H1 (cell line): ENCODE measurements around the gene SLC39A2. TPM values are rescaled to one million over a fixed set of nuclear protein-coding genes. Genes with fewer than 3 reads are reported as not detected.

ENCODE experiments used
- CTCF ChIA-PET: fragments of 300-600 bp; sonication (Branson Sonifier 250); formaldehyde crosslinking; loops from one replicate; lab custom pipeline; 2021; ENCODE audit not compliant: partially characterized antibody; lab: Charles Lee
- POLR2A ChIA-PET: fragments of 300-600 bp; sonication (Branson Sonifier 250); formaldehyde crosslinking; loops from one replicate; lab custom pipeline; 2021; ENCODE audit warnings: inconsistent platforms; ENCODE audit not compliant: partially characterized antibody; lab: Charles Lee
- DNase-seq, 2 experiments: peaks; one replicate each; pipeline versions ENCODE4 v3.0.0 to v3.0.0-alpha.2; 2010 to 2022; ENCODE audit warnings: low spot score in 2 of 2, low read depth in 1 of 2, mixed read lengths in 1 of 2
- FAIRE-seq: peaks from 2 replicates; lab custom pipeline; 2011; peaks lifted over from hg19 to GRCh38; lab: Jason Lieb, UNC
- H2AFZ ChIP-seq: 2 replicates; pipeline ENCODE4 v1.8.1; 2012; ENCODE audit warnings: low read length, inconsistent platforms
- H2AK5ac ChIP-seq: 2 replicates; pipeline ENCODE4 v1.6.1; 2013; ENCODE audit warnings: low read depth, low read length
- H2BK120ac ChIP-seq: replicated peaks from 2 replicates; pipeline ENCODE3; 2013; ENCODE audit warnings: low read depth, low read length, inconsistent platforms
- H2BK12ac ChIP-seq: 2 replicates; pipeline ENCODE4 v1.6.1; 2013; ENCODE audit warnings: low read depth, low read length
- H2BK15ac ChIP-seq: 2 replicates; pipeline ENCODE4 v1.6.1; 2013; ENCODE audit warnings: low read length
- H2BK20ac ChIP-seq: 2 replicates; pipeline ENCODE4 v1.6.1; 2013; ENCODE audit warnings: low read length
- H2BK5ac ChIP-seq: 2 replicates; pipeline ENCODE4 v1.6.1; 2013; ENCODE audit warnings: low read depth, low read length
- H3K14ac ChIP-seq: 2 replicates; pipeline ENCODE4 v1.6.1; 2013; ENCODE audit warnings: inconsistent platforms; ENCODE audit not compliant: insufficient read length
- H3K18ac ChIP-seq: 2 replicates; pipeline ENCODE4 v1.6.1; 2013; ENCODE audit warnings: low read length; ENCODE audit errors: extremely low read depth
- H3K23ac ChIP-seq: 2 replicates; pipeline ENCODE4 v1.6.1; 2013; ENCODE audit warnings: inconsistent platforms; ENCODE audit not compliant: insufficient read length
- H3K23me2 ChIP-seq: 2 replicates; pipeline ENCODE4 v1.6.1; 2013; ENCODE audit warnings: low read depth, low read length
- H3K27ac ChIP-seq: 2 replicates; pipeline ENCODE4 v1.6.1; 2011; ENCODE audit warnings: low read depth, low read length, inconsistent platforms
- H3K27me3 ChIP-seq, 4 experiments: replicated peaks in 1 of 4; 1 replicate in 1 of 4; 2 replicates in 3 of 4; pipeline versions ENCODE4 v1.6.1 to v1.8.1; 2011 to 2013; ENCODE audit warnings: low read length in 3 of 4, mild to moderate bottlenecking in 3 of 4, inconsistent platforms in 2 of 4, mixed read lengths in 2 of 4, moderate library complexity in 1 of 4; ENCODE audit not compliant: control insufficient read depth in 3 of 4, insufficient read depth in 3 of 4; ENCODE audit errors: extremely low read depth in 1 of 4
- H3K36me3 ChIP-seq, 4 experiments: 2 replicates each; pipeline versions ENCODE4 v1.6.1 to v1.8.1; 2011 to 2013; ENCODE audit warnings: mild to moderate bottlenecking in 4 of 4, low read length in 3 of 4, moderate library complexity in 2 of 4, control low read depth in 1 of 4, inconsistent platforms in 1 of 4; ENCODE audit not compliant: insufficient read depth in 4 of 4, control insufficient read depth in 2 of 4
- H3K4ac ChIP-seq: replicated peaks from 2 replicates; pipeline ENCODE3; 2013; ENCODE audit warnings: low read length, low read depth, mixed read lengths, inconsistent platforms; ENCODE audit not compliant: insufficient read length
- H3K4me1 ChIP-seq, 4 experiments: replicated peaks in 1 of 4; 1 replicate in 1 of 4; 2 replicates in 3 of 4; pipeline versions ENCODE4 v1.6.1 to v1.8.1; 2011 to 2013; ENCODE audit warnings: low read length in 3 of 4, inconsistent platforms in 2 of 4, mixed read lengths in 1 of 4; ENCODE audit not compliant: insufficient read depth in 4 of 4, control insufficient read depth in 3 of 4
- H3K4me2 ChIP-seq, 2 experiments: 2 replicates each; pipeline versions ENCODE4 v1.6.1 to v1.8.1; 2011 to 2013; ENCODE audit warnings: low read depth in 2 of 2, low read length in 2 of 2, control low read depth in 1 of 2, inconsistent platforms in 1 of 2, mild to moderate bottlenecking in 1 of 2; ENCODE audit not compliant: insufficient read depth in 1 of 2
- H3K4me3 ChIP-seq, 4 experiments: fragments of 200-600, 300-600 bp in 1 of 4; sonication (generic), shearing (Covaris generic), sonication (Bioruptor Twin) in 1 of 4; 2 replicates each; pipeline versions ENCODE4 v1.5.1 to v1.8.1; 2011 to 2016; ENCODE audit warnings: low read length in 4 of 4, low read depth in 3 of 4, control low read depth in 2 of 4, inconsistent platforms in 2 of 4, mild to moderate bottlenecking in 2 of 4, mixed read lengths in 1 of 4, moderate library complexity in 1 of 4; ENCODE audit not compliant: insufficient read depth in 2 of 4; ENCODE audit errors: extremely low read depth in 1 of 4
- H3K56ac ChIP-seq: replicated peaks from 2 replicates; pipeline ENCODE3; 2013; ENCODE audit warnings: low read depth, mild to moderate bottlenecking, mixed read lengths, low read length, inconsistent platforms; ENCODE audit not compliant: insufficient read length
- H3K79me1 ChIP-seq: 2 replicates; pipeline ENCODE4 v1.6.1; 2013; ENCODE audit warnings: low read depth, low read length, control low read depth
- H3K79me2 ChIP-seq, 2 experiments: 2 replicates each; pipeline versions ENCODE4 v1.6.1 to v1.8.1; 2012 to 2013; ENCODE audit warnings: low read length in 2 of 2, mild to moderate bottlenecking in 2 of 2, inconsistent platforms in 1 of 2; ENCODE audit not compliant: insufficient read depth in 2 of 2, control insufficient read depth in 1 of 2
- H3K9ac ChIP-seq, 4 experiments: replicated peaks in 1 of 4; 1 replicate in 1 of 4; 2 replicates in 3 of 4; pipeline versions ENCODE4 v1.6.1 to v1.8.1; 2011 to 2013; ENCODE audit warnings: low read depth in 3 of 4, low read length in 3 of 4, control low read depth in 2 of 4, mild to moderate bottlenecking in 2 of 4, moderate library complexity in 2 of 4, inconsistent platforms in 1 of 4; ENCODE audit errors: extremely low read depth in 1 of 4
- H3K9me3 ChIP-seq, 2 experiments: 2 replicates each; pipeline versions ENCODE4 v1.6.1 to v1.8.1; 2012 to 2013; ENCODE audit warnings: mild to moderate bottlenecking in 2 of 2, moderate library complexity in 2 of 2, control low read depth in 1 of 2, inconsistent platforms in 1 of 2, low read depth in 1 of 2, low read length in 1 of 2, mixed read lengths in 1 of 2; ENCODE audit not compliant: insufficient read depth in 2 of 2
- H4K20me1 ChIP-seq, 2 experiments: replicated peaks in 1 of 2; 2 replicates each; pipeline versions ENCODE3 to v1.8.1; 2011 to 2013; ENCODE audit warnings: inconsistent platforms in 2 of 2, low read length in 2 of 2, mild to moderate bottlenecking in 1 of 2; ENCODE audit not compliant: insufficient read depth in 2 of 2, control insufficient read depth in 1 of 2
- H4K5ac ChIP-seq: 2 replicates; pipeline ENCODE4 v1.6.1; 2013; ENCODE audit warnings: low read length, low read depth, mixed read lengths, inconsistent platforms; ENCODE audit not compliant: insufficient read length
- H4K8ac ChIP-seq: 2 replicates; pipeline ENCODE4 v1.8.0; 2013; ENCODE audit warnings: mild to moderate bottlenecking, moderate library complexity, low read length, inconsistent platforms; ENCODE audit not compliant: insufficient read depth; ENCODE audit errors: extremely low read depth
- H4K91ac ChIP-seq: replicated peaks from 2 replicates; pipeline ENCODE3; 2013; ENCODE audit warnings: low read length, mixed read lengths, inconsistent platforms; ENCODE audit not compliant: insufficient read length
- CHD1 ChIP-seq: IDR thresholded peaks from 2 replicates; pipeline ENCODE4 v1.6.1; 2012; ENCODE audit warnings: low read depth, low read length, improper control_type of control experiment
- CREB1 ChIP-seq: IDR thresholded peaks from 2 replicates; pipeline ENCODE4 v1.6.1; 2012; ENCODE audit warnings: inconsistent platforms
- EP300 ChIP-seq, 2 experiments: IDR thresholded peaks; 1 replicate in 1 of 2; 2 replicates in 1 of 2; pipeline ENCODE4 v1.6.1; 2011 to 2012; ENCODE audit warnings: low read depth in 2 of 2, low read length in 2 of 2, mild to moderate bottlenecking in 2 of 2, borderline replicate concordance in 1 of 2, inconsistent platforms in 1 of 2, moderate library complexity in 1 of 2
- FOSL1 ChIP-seq: IDR thresholded peaks from 2 replicates; pipeline ENCODE4 v1.6.1; 2011; ENCODE audit warnings: mild to moderate bottlenecking, low read depth, low read length, moderate library complexity; ENCODE audit not compliant: insufficient read depth
- JUN ChIP-seq: IDR thresholded peaks from 2 replicates; pipeline ENCODE4 v1.6.1; 2011; ENCODE audit warnings: low read depth, mild to moderate bottlenecking, improper control_type of control experiment, low read length
- KDM1A ChIP-seq: fragments of 200-600, 300-600 bp; sonication (generic); IDR thresholded peaks from 2 replicates; pipeline ENCODE4 v1.7.1; 2016; ENCODE audit warnings: mild to moderate bottlenecking, low read length, borderline replicate concordance
- MAFK ChIP-seq: IDR thresholded peaks from 2 replicates; pipeline ENCODE4 v1.6.1; 2012; ENCODE audit warnings: low read depth, mild to moderate bottlenecking, improper control_type of control experiment, low read length
- PHF8 ChIP-seq: fragments of 200-600 bp; sonication (generic); conservative IDR thresholded peaks from 2 replicates; pipeline ENCODE4 v1.7.1; 2012; ENCODE audit warnings: low read depth, mild to moderate bottlenecking, inconsistent platforms, low read length, moderate library complexity
- POU5F1 ChIP-seq: IDR thresholded peaks from 2 replicates; pipeline ENCODE4 v1.6.1; 2011; ENCODE audit warnings: low read depth, mild to moderate bottlenecking, low read length, moderate library complexity
- RAD21 ChIP-seq, 2 experiments: IDR thresholded peaks in 1 of 2; conservative IDR thresholded peaks in 1 of 2; 2 replicates each; pipeline ENCODE4 v1.6.1; 2011; ENCODE audit warnings: low read depth in 2 of 2, low read length in 2 of 2, improper control_type of control experiment in 1 of 2, inconsistent platforms in 1 of 2, mild to moderate bottlenecking in 1 of 2, moderate library complexity in 1 of 2
- RBBP5 ChIP-seq: IDR thresholded peaks from 2 replicates; pipeline ENCODE4 v1.7.1; 2012; ENCODE audit warnings: low read depth, mild to moderate bottlenecking, inconsistent platforms, low read length, moderate library complexity, borderline replicate concordance
- SAP30 ChIP-seq: fragments of 300-600 bp; sonication (generic); IDR thresholded peaks from 2 replicates; pipeline ENCODE4 v1.7.1; 2012; ENCODE audit warnings: low read length, moderate library complexity, mild to moderate bottlenecking, inconsistent platforms; ENCODE audit not compliant: insufficient read depth, insufficient replicate concordance
- SIX5 ChIP-seq: IDR thresholded peaks from 2 replicates; pipeline ENCODE4 v1.6.1; 2011; ENCODE audit warnings: mild to moderate bottlenecking, low read depth, low read length
- SP1 ChIP-seq: IDR thresholded peaks from 2 replicates; pipeline ENCODE4 v1.6.1; 2011; ENCODE audit warnings: low read depth, low read length
- WGBS, 2 experiments: shearing (Covaris generic) in 1 of 2; methylation state at CpG; one replicate each; pipeline versions ENCODE4 v1.1.6 to v1.1.7; 2013 to 2015; ENCODE audit warnings: low lambda C conversion rate in 2 of 2, mixed read lengths in 2 of 2, inconsistent platforms in 1 of 2, low coverage in 1 of 2, missing lambda C conversion rate in 1 of 2; ENCODE audit not compliant: insufficient replicate concordance in 2 of 2, insufficient coverage in 1 of 2, insufficient read length in 1 of 2; ENCODE audit errors: extremely low coverage in 1 of 2, missing lambda C conversion rate in 1 of 2; 5-methylcytosine and 5-hydroxymethylcytosine counted together
- polyA plus RNA-seq, 7 experiments: library from polyadenylated mRNA; depleted of rRNA in 3 of 7; stranded (reverse) in 5 of 7; unstranded in 2 of 7; fragments of >200 nt in 5 of 7; fragments of 200-250 nt in 2 of 7; gene quantifications; 1 replicate in 5 of 7; 2 replicates in 1 of 7; 4 replicates in 1 of 7; pipeline versions ENCODE4 v1.2.1 to v1.2.3, GENCODE V29; 2011 to 2013; ENCODE audit warnings: missing spikeins in 2 of 7, mixed read lengths in 2 of 7
- total RNA-seq: library from RNA; stranded (reverse); fragmentation: NEBNext Ultra II Directional; extraction: Animal tissue kit (Norgen Biotek cat#: 25700); gene quantifications from 2 replicates; pipeline ENCODE4 v1.2.1, GENCODE V29; 2021

The SLC39A2 gene
- total and polyA plus RNA-seq, 2 of the 8 experiments (the other 6 are each of a cell fraction or from before 2014, with no cell fraction given): 0.14 to 0.22 TPM

GRCh38 chr14:20997564-20997963 lies 1.5 kb upstream of the SLC39A2 start:
- H3K4ac ChIP-seq: no peak overlapping the region
- H2AFZ ChIP-seq: no peak overlapping the region
- WGBS, 2 experiments: 89% methylated on average over 6 of the region's 6 CpGs; no CpG with 5 or more reads in 1 of the 2 experiments
- H3K9me3 ChIP-seq: no peaks in the 10 kb centered on the region
- H4K20me1 ChIP-seq: peaks cover 0 to 2% of the 10 kb centered on the region in 2 experiments
- H2BK20ac ChIP-seq: no peak overlapping the region
- H3K36me3 ChIP-seq: peaks cover 22 to 43% (median 34%) of the 10 kb centered on the region in 4 experiments
- H2AK5ac ChIP-seq: no peak overlapping the region
- H2BK5ac ChIP-seq: no peak overlapping the region
- FAIRE-seq (no peak), DNase-seq (no peak)
- no peak overlapping the region for H3K14ac ChIP-seq
- H3K23ac ChIP-seq: no peak overlapping the region
- ChIA-PET CTCF (interaction anchor here (0.6 to 10.6 kb wide), 16 partner anchors 8 to 665 kb away, joined by 3 to 117 read pairs (median 4); no protein-coding TSS in a partner anchor), POLR2A (interaction anchor here (0.6 to 1.8 kb wide), 8 partner anchors 9 to 465 kb away, joined by 3 to 5 read pairs (median 4); no protein-coding TSS in a partner anchor)
- no peaks in the 10 kb centered on the region for H3K79me2 ChIP-seq
- H3K27ac ChIP-seq: no peak overlapping the region
- no peak overlapping the region for H3K4me3 ChIP-seq
- no peak overlapping the region for H3K56ac ChIP-seq
- no peak overlapping the region for H4K8ac ChIP-seq
- H3K27me3 ChIP-seq: no peaks in the 10 kb centered on the region
- no peak overlapping the region for H3K18ac ChIP-seq
- H4K91ac ChIP-seq: no peak overlapping the region
- no peak overlapping the region for H2BK15ac ChIP-seq
- H4K5ac ChIP-seq: no peak overlapping the region
- peaks cover 2 to 6% (median 5%) of the 10 kb centered on the region in 4 experiments; a peak in 5 of 7 replicates for H3K4me1 ChIP-seq
- H3K79me1 ChIP-seq: no peaks in the 10 kb centered on the region
- H3K9ac ChIP-seq: no peak overlapping the region
- H3K23me2 ChIP-seq: no peaks in the 10 kb centered on the region; the same call in 1 of the 2 replicates
- H2BK120ac ChIP-seq: no peak overlapping the region
- no peak overlapping the region for H2BK12ac ChIP-seq
- H3K4me2 ChIP-seq: no peak overlapping the region
- TF ChIP-seq SAP30 (no peak), SP1 (no peak), CREB1 (no peak), MAFK (no peak), PHF8 (no peak), RBBP5 (no peak), EP300 (IDR thresholded peaks at IDR 0.05; ENCODE audit: borderline replicate concordance in 1 of 2, low read depth in 2 of 2, low read length in 2 of 2) (no peak), RAD21 (IDR thresholded peaks at IDR 0.05 in 1 of 2, conservative IDR thresholded peaks at IDR 0.05 in 1 of 2; ENCODE audit: low read depth in 2 of 2, low read length in 2 of 2) (no peak), POU5F1 (no peak), JUN (no peak), FOSL1 (no peak), SIX5 (no peak), KDM1A (no peak), CHD1 (no peak)
